PC-3 (cell line): ENCODE measurements around the gene CNTN1.

Source experiments
- EZH2 ChIP-seq: fragments of 300-600 bp; sonication (generic); IDR thresholded peaks from one replicate; pipeline ENCODE4 v1.6.1; 2017; ENCODE audit warnings: antibody characterized with exemption, mild to moderate bottlenecking, low read length; ENCODE audit not compliant: unreplicated experiment
- EZH2phosphoT487 ChIP-seq: fragments of 300-600 bp; sonication (generic); IDR thresholded peaks from 2 replicates; pipeline ENCODE4 v1.6.1; 2018; ENCODE audit warnings: mild to moderate bottlenecking, antibody characterized with exemption, low read length, borderline replicate concordance
- TF ChIP-seq, protein P1 (sequence below): fragments of 300-600 bp; sonication (generic); conservative IDR thresholded peaks from 2 replicates; pipeline ENCODE4 v1.5.1; 2017; ENCODE audit warnings: antibody characterized with exemption, low read depth, mild to moderate bottlenecking, low read length

DNA sequence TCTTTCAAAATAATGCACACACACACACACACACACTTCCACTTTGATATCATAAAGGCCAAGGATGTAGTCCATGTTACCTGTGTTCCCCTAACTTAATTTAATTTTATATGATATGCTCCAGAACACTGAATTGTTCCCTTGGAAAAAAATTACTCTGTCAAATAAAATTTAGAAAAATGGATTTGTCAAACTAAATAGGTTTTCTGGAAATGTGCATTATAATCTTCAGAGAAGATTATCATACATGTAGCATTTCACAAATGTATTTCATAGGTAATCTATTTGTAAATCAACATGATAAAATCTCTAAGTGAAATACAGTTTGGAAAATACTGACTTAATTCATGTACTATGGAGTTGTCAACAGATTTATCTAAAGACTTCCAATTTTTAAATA, 68.6 kb downstream of the CNTN1 start:
- no peak for TF ChIP-seq EZH2
- TF ChIP-seq, protein P1, sequence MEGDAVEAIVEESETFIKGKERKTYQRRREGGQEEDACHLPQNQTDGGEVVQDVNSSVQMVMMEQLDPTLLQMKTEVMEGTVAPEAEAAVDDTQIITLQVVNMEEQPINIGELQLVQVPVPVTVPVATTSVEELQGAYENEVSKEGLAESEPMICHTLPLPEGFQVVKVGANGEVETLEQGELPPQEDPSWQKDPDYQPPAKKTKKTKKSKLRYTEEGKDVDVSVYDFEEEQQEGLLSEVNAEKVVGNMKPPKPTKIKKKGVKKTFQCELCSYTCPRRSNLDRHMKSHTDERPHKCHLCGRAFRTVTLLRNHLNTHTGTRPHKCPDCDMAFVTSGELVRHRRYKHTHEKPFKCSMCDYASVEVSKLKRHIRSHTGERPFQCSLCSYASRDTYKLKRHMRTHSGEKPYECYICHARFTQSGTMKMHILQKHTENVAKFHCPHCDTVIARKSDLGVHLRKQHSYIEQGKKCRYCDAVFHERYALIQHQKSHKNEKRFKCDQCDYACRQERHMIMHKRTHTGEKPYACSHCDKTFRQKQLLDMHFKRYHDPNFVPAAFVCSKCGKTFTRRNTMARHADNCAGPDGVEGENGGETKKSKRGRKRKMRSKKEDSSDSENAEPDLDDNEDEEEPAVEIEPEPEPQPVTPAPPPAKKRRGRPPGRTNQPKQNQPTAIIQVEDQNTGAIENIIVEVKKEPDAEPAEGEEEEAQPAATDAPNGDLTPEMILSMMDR = no peak
- TF ChIP-seq EZH2phosphoT487 = no peak
